ENCODE measurements around the gene NRXN3. TPM values are rescaled to one million over a fixed set of nuclear protein-coding genes. Genes with fewer than 3 reads are reported as not detected.

NRXN3 gene
- total and polyA plus RNA-seq, 2 of the 4 experiments (the other 2 are of a cell fraction), result 4.8 to 25.1 TPM

DNA sequence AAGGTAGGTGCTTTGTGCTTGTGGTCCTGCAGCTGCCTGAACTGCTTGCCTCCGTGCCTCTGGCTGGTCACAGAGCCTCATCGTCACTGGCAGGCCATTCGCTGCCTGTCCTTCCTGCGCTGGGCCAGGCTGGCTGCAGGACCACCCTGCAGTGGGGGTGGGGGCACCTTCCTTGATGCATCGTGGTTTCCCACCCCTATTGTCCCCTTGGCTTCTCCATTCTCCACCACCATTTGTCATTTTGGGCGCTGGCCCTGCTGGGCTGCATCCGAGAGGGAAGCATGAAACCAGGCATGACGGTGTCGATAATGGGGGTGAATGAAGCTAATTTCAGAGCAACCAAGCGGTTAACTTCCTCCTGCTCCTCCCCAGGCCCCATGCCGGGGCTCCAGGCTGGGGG is 127.7 kb downstream of the NRXN3 start:
- H3K9me1 ChIP-seq (ENCODE audit: insufficient read depth, low read length), result no peaks in the 10 kb centered on the region
- no peak overlapping the region for H2BK120ac ChIP-seq (ENCODE audit: low read depth, low read length)
- H3K27me3 ChIP-seq (ENCODE audit: control insufficient read depth, insufficient read depth, low read length), result no peaks in the 10 kb centered on the region
- no peak overlapping the region for H3K23ac ChIP-seq (ENCODE audit: low read depth, low read length)
- ChIA-PET POLR2A (ENCODE audit: unreplicated experiment) (no interaction called here), CTCF (no interaction called here)
- H3K56ac ChIP-seq (ENCODE audit: extremely low read depth, insufficient read depth, low read length), result no peak overlapping the region
- in situ Hi-C loops (cut with MboI; ENCODE audit: low sequenced_read_pairs) (no loop called here), intact Hi-C loops (cut with micrococcal nuclease) (no loop called here), dilution Hi-C loops (cut with HindIII; ENCODE audit: low sequenced_read_pairs, unreplicated experiment) (no loop called here)
- H3K4me2 ChIP-seq (ENCODE audit: low read depth, low read length), result no peak overlapping the region
- H2BK5ac ChIP-seq (ENCODE audit: low read depth, low read length, poor library complexity, severe bottlenecking), result no peak overlapping the region
- no peaks in the 10 kb centered on the region for H3K4me1 ChIP-seq (ENCODE audit: control insufficient read depth, insufficient read depth, low read length)
- no peaks in the 10 kb centered on the region for H3K36me3 ChIP-seq (ENCODE audit: control insufficient read depth, insufficient read depth, low read length)
- no peak for ATAC-seq (ENCODE audit: low read depth)
- no peak overlapping the region for H3K9ac ChIP-seq (ENCODE audit: low read depth, low read length)
- no peak overlapping the region for H4K5ac ChIP-seq (ENCODE audit: low read depth, low read length)
- no peak overlapping the region for H2BK20ac ChIP-seq (ENCODE audit: low read depth, low read length)
- H4K20me1 ChIP-seq (ENCODE audit: insufficient read depth, low read length), result no peaks in the 10 kb centered on the region
- no peak overlapping the region for H2AK5ac ChIP-seq (ENCODE audit: low read depth, low read length)
- H4K91ac ChIP-seq (ENCODE audit: insufficient read depth, low read depth, low read length), result no peak overlapping the region
- no peak overlapping the region for H3K18ac ChIP-seq (ENCODE audit: low read depth, low read length)
- no peak for TF ChIP-seq FOS (IDR thresholded peaks at IDR 0.05; ENCODE audit: low read depth, low read length)
- no peak for TF ChIP-seq MAFK (IDR thresholded peaks at IDR 0.05; ENCODE audit: low read depth, low read length)
- TF ChIP-seq, protein P1, sequence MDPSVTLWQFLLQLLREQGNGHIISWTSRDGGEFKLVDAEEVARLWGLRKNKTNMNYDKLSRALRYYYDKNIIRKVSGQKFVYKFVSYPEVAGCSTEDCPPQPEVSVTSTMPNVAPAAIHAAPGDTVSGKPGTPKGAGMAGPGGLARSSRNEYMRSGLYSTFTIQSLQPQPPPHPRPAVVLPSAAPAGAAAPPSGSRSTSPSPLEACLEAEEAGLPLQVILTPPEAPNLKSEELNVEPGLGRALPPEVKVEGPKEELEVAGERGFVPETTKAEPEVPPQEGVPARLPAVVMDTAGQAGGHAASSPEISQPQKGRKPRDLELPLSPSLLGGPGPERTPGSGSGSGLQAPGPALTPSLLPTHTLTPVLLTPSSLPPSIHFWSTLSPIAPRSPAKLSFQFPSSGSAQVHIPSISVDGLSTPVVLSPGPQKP (IDR thresholded peaks at IDR 0.05; ENCODE audit: borderline replicate concordance, low read depth, low read length), result no peak
- TF ChIP-seq BHLHE40 (IDR thresholded peaks at IDR 0.05; ENCODE audit: low read depth, low read length), result no peak
- TF ChIP-seq RFX5 (IDR thresholded peaks at IDR 0.05; ENCODE audit: low read depth, low read length), result no peak
- TF ChIP-seq, protein P2, sequence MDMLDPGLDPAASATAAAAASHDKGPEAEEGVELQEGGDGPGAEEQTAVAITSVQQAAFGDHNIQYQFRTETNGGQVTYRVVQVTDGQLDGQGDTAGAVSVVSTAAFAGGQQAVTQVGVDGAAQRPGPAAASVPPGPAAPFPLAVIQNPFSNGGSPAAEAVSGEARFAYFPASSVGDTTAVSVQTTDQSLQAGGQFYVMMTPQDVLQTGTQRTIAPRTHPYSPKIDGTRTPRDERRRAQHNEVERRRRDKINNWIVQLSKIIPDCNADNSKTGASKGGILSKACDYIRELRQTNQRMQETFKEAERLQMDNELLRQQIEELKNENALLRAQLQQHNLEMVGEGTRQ (IDR thresholded peaks at IDR 0.05; ENCODE audit: low read depth, low read length), result no peak
- no TSS peak for BruUV-seq (replicated peaks)
- H4K8ac ChIP-seq (ENCODE audit: low read depth in 2 of 2, low read length in 2 of 2), result no peak overlapping the region
- no peaks in the 10 kb centered on the region for H3K79me1 ChIP-seq (ENCODE audit: low read depth in 1 of 2, low read length in 2 of 2)
- peaks cover 14% of the 10 kb centered on the region for H3K9me3 ChIP-seq (ENCODE audit: control insufficient read depth, insufficient read depth, low read length)
- no peak overlapping the region for H2AFZ ChIP-seq (replicated peaks; ENCODE audit: low read length, poor library complexity)
- no peak overlapping the region for H2AK9ac ChIP-seq (replicated peaks; ENCODE audit: low read depth, low read length, poor library complexity)
- WGBS, 2 experiments (ENCODE audit: extremely low coverage in 2 of 2, insufficient read length in 1 of 2), result no CpG with 5 or more reads among the region's 11 CpGs
- no peak overlapping the region for H2BK15ac ChIP-seq (ENCODE audit: low read depth, low read length)
- H3K4me3 ChIP-seq (ENCODE audit: insufficient read depth, low read depth, low read length), result no peak overlapping the region
- no peak overlapping the region for H3K27ac ChIP-seq (ENCODE audit: insufficient read depth, low read length)
- H3K14ac ChIP-seq (replicated peaks; ENCODE audit: low read depth, low read length), result no peak overlapping the region
- H3K4ac ChIP-seq (ENCODE audit: low read depth, low read length), result no peak overlapping the region
- DNase-seq, result no peak

Measured in IMR-90 (cell line).